Immature natural killer cell (primary cell): ENCODE measurements around the gene DOCK8. TPM values are rescaled to one million over a fixed set of nuclear protein-coding genes. Genes with fewer than 3 reads are reported as not detected.

Source experiments
- DNase-seq, 3 donors: peaks; one replicate each; pipeline ENCODE4 v3.0.0; 2022; ENCODE audit warnings: mixed read lengths in 1 of 3
- H3K27ac Mint-ChIP-seq, 6 donors: one replicate each; pipeline ENCODE4 v1.8.0; 2020; ENCODE audit warnings: mixed read lengths in 6 of 6, mild to moderate bottlenecking in 5 of 6, inconsistent platforms in 4 of 6, moderate library complexity in 3 of 6
- H3K27me3 Mint-ChIP-seq, 3 donors: one replicate each; pipeline ENCODE4 v1.8.0; 2020 to 2021; ENCODE audit warnings: low read depth in 3 of 3, mild to moderate bottlenecking in 3 of 3, mixed read lengths in 3 of 3, moderate library complexity in 3 of 3, inconsistent platforms in 1 of 3
- H3K36me3 Mint-ChIP-seq, 3 donors: one replicate each; pipeline ENCODE4 v1.8.0; 2020; ENCODE audit warnings: mixed read lengths in 3 of 3, inconsistent platforms in 2 of 3, mild to moderate bottlenecking in 2 of 3
- H3K4me1 Mint-ChIP-seq, 2 donors: one replicate each; pipeline ENCODE4 v1.8.0; 2020; ENCODE audit warnings: inconsistent platforms in 2 of 2, mild to moderate bottlenecking in 2 of 2, mixed read lengths in 2 of 2, moderate library complexity in 1 of 2
- H3K4me3 Mint-ChIP-seq, 5 donors: one replicate each; pipeline ENCODE4 v1.8.0; 2020; ENCODE audit warnings: mild to moderate bottlenecking in 5 of 5, mixed read lengths in 5 of 5, inconsistent platforms in 3 of 5, moderate library complexity in 3 of 5
- H3K9me3 Mint-ChIP-seq, 6 donors: one replicate each; pipeline ENCODE4 v1.8.0; 2020; ENCODE audit warnings: mild to moderate bottlenecking in 6 of 6, mixed read lengths in 6 of 6, inconsistent platforms in 4 of 6, moderate library complexity in 3 of 6
- polyA plus RNA-seq, 3 donors: library from polyadenylated mRNA; unstranded; fragments of 300-500 nt; fragmentation: Illumina TruSeq; gene quantifications; one replicate each; pipeline ENCODE4 v1.2.3, GENCODE V29; 2021

The DOCK8 gene
- polyA plus RNA-seq, 3 donors from 2014 or later, result 15.3 to 81.9 (median 25.7) TPM

GRCh38 chr9:237141-237857 lies 22.6 kb downstream of the DOCK8 start:
- Mint-ChIP-seq H3K27me3 (peaks cover 0 to 4% (median 0%) of the 10 kb centered on the region in 3 donors), H3K36me3 (peaks cover 0 to 15% (median 7%) of the 10 kb centered on the region in 3 donors), H3K27ac (peak overlapping the region in 5 of 6 donors; percentile 24 to 83 (median 63)), H3K4me1 (peaks cover 36 to 38% of the 10 kb centered on the region in 2 donors), H3K9me3 (peaks cover 0 to 14% (median 2%) of the 10 kb centered on the region in 6 donors), H3K4me3 (peak overlapping the region; percentile 24 to 77 (median 67))
- DNase-seq, result no peak

- Mint-ChIP-seq H3K9me3 (peaks cover 0 to 14% (median 2%) of the 10 kb centered on the region in 6 donors), H3K36me3 (peaks cover 0 to 15% (median 7%) of the 10 kb centered on the region in 3 donors), H3K4me3 (peak overlapping the region; percentile 11 to 67 (median 22))
Observed at GRCh38 chr9:237858-238345, 23.2 kb downstream of the DOCK8 start.

GRCh38 chr9:242461-243080 lies 27.9 kb downstream of the DOCK8 start:
- Mint-ChIP-seq H3K9me3 (no peaks in the 10 kb centered on the region), H3K27ac (peak overlapping the region in 5 of 6 donors; percentile 14 to 64 (median 33)), H3K36me3 (peaks cover 0 to 4% (median 4%) of the 10 kb centered on the region in 3 donors), H3K4me1 (peaks cover 30 to 31% of the 10 kb centered on the region in 2 donors), H3K4me3 (peak overlapping the region in 3 of 5 donors; percentile 20 to 39 (median 22)), H3K27me3 (peaks cover 0 to 4% (median 1%) of the 10 kb centered on the region in 3 donors)
- no peak for DNase-seq

More at GRCh38 chr9:237858-238345, 23.2 kb downstream of the DOCK8 start:
- DNase-seq, result no peak
- peaks cover 42 to 44% of the 10 kb centered on the region in 2 donors for H3K4me1 Mint-ChIP-seq
- peak overlapping the region in 5 of 6 donors; percentile 23 to 80 (median 60) for H3K27ac Mint-ChIP-seq
- peaks cover 0 to 4% (median 0%) of the 10 kb centered on the region in 3 donors for H3K27me3 Mint-ChIP-seq

- Mint-ChIP-seq H3K27me3 (peaks cover 0 to 4% (median 3%) of the 10 kb centered on the region in 3 donors), H3K4me3 (no peak overlapping the region), H3K27ac (peak overlapping the region in 3 of 6 donors; percentile 17 to 86 (median 23)), H3K9me3 (no peaks in the 10 kb centered on the region), H3K36me3 (peaks cover 0 to 4% (median 4%) of the 10 kb centered on the region in 3 donors), H3K4me1 (peaks cover 29 to 30% of the 10 kb centered on the region in 2 donors)
- no peak for DNase-seq
Observed at GRCh38 chr9:248278-248961, 33.8 kb downstream of the DOCK8 start.

GRCh38 chr9:249025-249424 lies 34.4 kb downstream of the DOCK8 start:
- H3K4me1 Mint-ChIP-seq, result peaks cover 28 to 30% of the 10 kb centered on the region in 2 donors
- H3K27ac Mint-ChIP-seq, result peak overlapping the region in 5 of 6 donors; percentile 2 to 86 (median 52)
- peak overlapping the region in 2 of 5 donors; percentile 30 to 45 for H3K4me3 Mint-ChIP-seq
- H3K9me3 Mint-ChIP-seq, result no peaks in the 10 kb centered on the region
- peaks cover 0 to 3% (median 3%) of the 10 kb centered on the region in 3 donors for H3K36me3 Mint-ChIP-seq
- no peak for DNase-seq
- peaks cover 0 to 4% (median 3%) of the 10 kb centered on the region in 3 donors for H3K27me3 Mint-ChIP-seq

GRCh38 chr9:250039-250438 lies 35.4 kb downstream of the DOCK8 start:
- H3K27ac Mint-ChIP-seq, result peak overlapping the region in 2 of 6 donors; percentile 3 to 4
- peaks cover 25 to 30% of the 10 kb centered on the region in 2 donors for H3K4me1 Mint-ChIP-seq
- H3K27me3 Mint-ChIP-seq, result peaks cover 0 to 2% (median 1%) of the 10 kb centered on the region in 3 donors
- no peaks in the 10 kb centered on the region for H3K9me3 Mint-ChIP-seq
- peaks cover 0 to 2% (median 0%) of the 10 kb centered on the region in 3 donors for H3K36me3 Mint-ChIP-seq
- peak overlapping the region in 1 of 5 donors; percentile 2 for H3K4me3 Mint-ChIP-seq
- DNase-seq, result no peak

GRCh38 chr9:250625-251024 lies 36.0 kb downstream of the DOCK8 start:
- Mint-ChIP-seq H3K9me3 (no peaks in the 10 kb centered on the region), H3K27me3 (peaks cover 0 to 2% (median 1%) of the 10 kb centered on the region in 3 donors), H3K27ac (peak overlapping the region in 2 of 6 donors; percentile 7 to 42), H3K36me3 (peaks cover 0 to 2% (median 0%) of the 10 kb centered on the region in 3 donors), H3K4me3 (no peak overlapping the region), H3K4me1 (peaks cover 25 to 30% of the 10 kb centered on the region in 2 donors)
- no peak for DNase-seq

- no peaks in the 10 kb centered on the region for H3K9me3 Mint-ChIP-seq
Observed at GRCh38 chr9:251398-251797, 36.7 kb downstream of the DOCK8 start.

GRCh38 chr9:253539-253938 lies 38.9 kb downstream of the DOCK8 start:
- Mint-ChIP-seq H3K36me3 (peaks cover 0 to 5% (median 0%) of the 10 kb centered on the region in 3 donors), H3K27me3 (peaks cover 0 to 1% (median 0%) of the 10 kb centered on the region in 3 donors), H3K9me3 (no peaks in the 10 kb centered on the region), H3K4me3 (no peak overlapping the region), H3K4me1 (peaks cover 18 to 28% of the 10 kb centered on the region in 2 donors), H3K27ac (peak overlapping the region in 1 of 6 donors; percentile 14)
- no peak for DNase-seq

More at GRCh38 chr9:251398-251797, 36.7 kb downstream of the DOCK8 start:
- Mint-ChIP-seq H3K4me1 (peaks cover 25 to 30% of the 10 kb centered on the region in 2 donors), H3K27ac (peak overlapping the region in 1 of 6 donors; percentile 66), H3K4me3 (no peak overlapping the region), H3K27me3 (peaks cover 0 to 1% (median under 1%) of the 10 kb centered on the region in 3 donors), H3K36me3 (peaks cover 0 to 2% (median 0%) of the 10 kb centered on the region in 3 donors)
- no peak for DNase-seq

GRCh38 chr9:254516-254915 lies 39.9 kb downstream of the DOCK8 start:
- H3K4me3 Mint-ChIP-seq, result no peak overlapping the region
- no peak overlapping the region for H3K27ac Mint-ChIP-seq
- H3K4me1 Mint-ChIP-seq, result peaks cover 13 to 21% of the 10 kb centered on the region in 2 donors
- no peak for DNase-seq
- peaks cover 0 to 5% (median 0%) of the 10 kb centered on the region in 3 donors for H3K36me3 Mint-ChIP-seq
- H3K9me3 Mint-ChIP-seq, result no peaks in the 10 kb centered on the region
- H3K27me3 Mint-ChIP-seq, result peaks cover 0 to 1% (median 0%) of the 10 kb centered on the region in 3 donors

GRCh38 chr9:257957-258356 lies 43.3 kb downstream of the DOCK8 start:
- Mint-ChIP-seq H3K4me1 (peaks cover 16 to 21% of the 10 kb centered on the region in 2 donors), H3K9me3 (no peaks in the 10 kb centered on the region), H3K36me3 (peaks cover 0 to 5% (median 0%) of the 10 kb centered on the region in 3 donors), H3K27me3 (no peaks in the 10 kb centered on the region), H3K27ac (peak overlapping the region in 2 of 6 donors; percentile 4 to 69), H3K4me3 (no peak overlapping the region)
- DNase-seq, result no peak

- Mint-ChIP-seq H3K36me3 (peaks cover 0 to 2% (median 0%) of the 10 kb centered on the region in 3 donors), H3K27me3 (peaks cover 0 to 1% (median 0%) of the 10 kb centered on the region in 3 donors), H3K27ac (peak overlapping the region in 5 of 6 donors; percentile 24 to 75 (median 42)), H3K9me3 (no peaks in the 10 kb centered on the region), H3K4me1 (peaks cover 16 to 21% of the 10 kb centered on the region in 2 donors), H3K4me3 (peak overlapping the region in 2 of 5 donors; percentile 6 to 14)
- DNase-seq, result peak in 1 of 3 donors; percentile 41
Observed at GRCh38 chr9:259405-260404, 45.0 kb downstream of the DOCK8 start.
